ENCODE results near the gene TMEM132E.

The TMEM132E gene

GRCh38 chr17:34683390-34683789 lies 104.0 kb downstream of the TMEM132E start:
- no peaks in the 10 kb centered on the region for H3K36me3 ChIP-seq (ENCODE audit: insufficient read depth)
- TF ChIP-seq CTCF (conservative IDR thresholded peaks at IDR 0.05; ENCODE audit: low read depth, low read length): no peak
- H3K4me3 ChIP-seq (IDR thresholded peaks at IDR 0.05; ENCODE audit: insufficient read depth, low read depth, low read length): no peak overlapping the region

More at GRCh38 chr17:34683390-34683789, 104.0 kb downstream of the TMEM132E start:
- Histone ChIP-seq H3K27ac (no peak overlapping the region), H3K4me1 (ENCODE audit: low read depth, poor library complexity, severe bottlenecking) (no peaks in the 10 kb centered on the region), H4K20me1 (ENCODE audit: insufficient read depth) (no peaks in the 10 kb centered on the region), H3K79me2 (ENCODE audit: insufficient read depth, low read depth) (no peaks in the 10 kb centered on the region), H2AFZ (ENCODE audit: low read depth) (no peak overlapping the region), H3K27me3 (ENCODE audit: insufficient read depth, low read depth) (no peaks in the 10 kb centered on the region), H3K9ac (no peak overlapping the region), H3K4me2 (no peak overlapping the region)
